IMR-90 (cell line): Measurements from ENCODE around the gene OSBP2. TPM values are rescaled to one million over a fixed set of nuclear protein-coding genes. Genes with fewer than 3 reads are reported as not detected.

Source experiments
- ATAC-seq: fragments of 200-7000 bp; cut with Tn5 transposase; 2 replicates; pipeline ENCODE4 v1.9.1; 2020; ENCODE audit warnings: low read depth, mild to moderate bottlenecking, moderate library complexity
- BruUV-seq: library from RNA; stranded (reverse); fragments of 400-500 nt; replicated peaks from 2 replicates; lab custom pipeline; 2021; lab: Mats Ljungman, UMichigan
- CTCF ChIA-PET: fragments of 300-600 bp; formaldehyde crosslinking; extraction: SDS; loops from one replicate; lab custom pipeline; 2021; ENCODE audit warnings: antibody characterized with exemption; lab: Yijun Ruan, JAX
- POLR2A ChIA-PET: fragments of 300-600 bp; sonication (Branson Sonifier 250); formaldehyde crosslinking; loops from one replicate; lab custom pipeline; 2022; ENCODE audit warnings: antibody characterized with exemption; ENCODE audit not compliant: unreplicated experiment; lab: Charles Lee
- DNase-seq: peaks from one replicate; pipeline ENCODE4 v3.0.0; 2013
- H2AFZ ChIP-seq: replicated peaks from 2 replicates; pipeline ENCODE3; 2013; ENCODE audit warnings: low read length, mild to moderate bottlenecking; ENCODE audit not compliant: poor library complexity
- H2AK5ac ChIP-seq: 2 replicates; pipeline ENCODE4 v1.6.1; 2013; ENCODE audit warnings: low read depth, low read length, inconsistent platforms
- H2AK9ac ChIP-seq: replicated peaks from 2 replicates; pipeline ENCODE3; 2013; ENCODE audit warnings: mild to moderate bottlenecking, low read depth, low read length, moderate library complexity; ENCODE audit not compliant: poor library complexity
- H2BK120ac ChIP-seq: 2 replicates; pipeline ENCODE4 v1.6.1; 2013; ENCODE audit warnings: low read depth, low read length, inconsistent platforms
- H2BK15ac ChIP-seq: 3 replicates; pipeline ENCODE4 v1.6.1; 2013; ENCODE audit warnings: low read depth, low read length, inconsistent platforms
- H2BK20ac ChIP-seq: 2 replicates; pipeline ENCODE4 v1.6.1; 2013; ENCODE audit warnings: low read depth, mild to moderate bottlenecking, inconsistent platforms, low read length, moderate library complexity
- H2BK5ac ChIP-seq: 2 replicates; pipeline ENCODE4 v1.6.1; 2013; ENCODE audit warnings: mild to moderate bottlenecking, low read depth, low read length, inconsistent platforms; ENCODE audit not compliant: poor library complexity, severe bottlenecking
- H3K14ac ChIP-seq: replicated peaks from 2 replicates; pipeline ENCODE4 v1.6.1; 2013; ENCODE audit warnings: low read depth, low read length, inconsistent platforms
- H3K18ac ChIP-seq: 2 replicates; pipeline ENCODE4 v1.6.1; 2013; ENCODE audit warnings: low read depth, low read length, control low read depth
- H3K23ac ChIP-seq: 2 replicates; pipeline ENCODE4 v1.6.1; 2013; ENCODE audit warnings: low read depth, low read length, inconsistent platforms
- H3K27ac ChIP-seq: 2 replicates; pipeline ENCODE4 v1.5.1; 2013; ENCODE audit warnings: mild to moderate bottlenecking, control low read depth, low read length; ENCODE audit not compliant: insufficient read depth
- H3K27me3 ChIP-seq: 2 replicates; pipeline ENCODE4 v1.6.1; 2013; ENCODE audit warnings: low read length; ENCODE audit not compliant: control insufficient read depth, insufficient read depth
- H3K36me3 ChIP-seq: 2 replicates; pipeline ENCODE4 v1.6.1; 2013; ENCODE audit warnings: low read length, mixed read lengths; ENCODE audit not compliant: control insufficient read depth, insufficient read depth
- H3K4ac ChIP-seq: 2 replicates; pipeline ENCODE4 v1.6.1; 2013; ENCODE audit warnings: low read depth, low read length, inconsistent platforms
- H3K4me1 ChIP-seq: 2 replicates; pipeline ENCODE4 v1.6.1; 2013; ENCODE audit warnings: low read length, mixed read lengths; ENCODE audit not compliant: control insufficient read depth, insufficient read depth
- H3K4me2 ChIP-seq: 2 replicates; pipeline ENCODE4 v1.6.1; 2013; ENCODE audit warnings: low read depth, mild to moderate bottlenecking, control low read depth, low read length, moderate library complexity
- H3K4me3 ChIP-seq: 2 replicates; pipeline ENCODE4 v1.5.1; 2013; ENCODE audit warnings: low read depth, mild to moderate bottlenecking, control low read depth, low read length, moderate library complexity; ENCODE audit not compliant: insufficient read depth
- H3K56ac ChIP-seq: 2 replicates; pipeline ENCODE4 v1.6.1; 2013; ENCODE audit warnings: low read length, inconsistent platforms; ENCODE audit not compliant: insufficient read depth; ENCODE audit errors: extremely low read depth
- H3K79me1 ChIP-seq, 2 experiments: 2 replicates each; pipeline ENCODE4 v1.6.1; 2013; ENCODE audit warnings: low read length in 2 of 2, inconsistent platforms in 1 of 2, low read depth in 1 of 2
- H3K9ac ChIP-seq: 2 replicates; pipeline ENCODE4 v1.6.1; 2013; ENCODE audit warnings: low read depth, low read length, control low read depth
- H3K9me1 ChIP-seq: 2 replicates; pipeline ENCODE4 v1.6.1; 2013; ENCODE audit warnings: low read length, inconsistent platforms; ENCODE audit not compliant: insufficient read depth
- H3K9me3 ChIP-seq: 2 replicates; pipeline ENCODE4 v1.6.1; 2013; ENCODE audit warnings: low read length; ENCODE audit not compliant: control insufficient read depth, insufficient read depth
- H4K20me1 ChIP-seq: 2 replicates; pipeline ENCODE4 v1.6.1; 2013; ENCODE audit warnings: low read length, inconsistent platforms; ENCODE audit not compliant: insufficient read depth
- H4K5ac ChIP-seq: 2 replicates; pipeline ENCODE4 v1.6.1; 2013; ENCODE audit warnings: mild to moderate bottlenecking, low read depth, low read length, control low read depth
- H4K8ac ChIP-seq, 2 experiments: 2 replicates each; pipeline ENCODE4 v1.6.1; 2013; ENCODE audit warnings: low read depth in 2 of 2, low read length in 2 of 2, control low read depth in 1 of 2, inconsistent platforms in 1 of 2
- H4K91ac ChIP-seq: 2 replicates; pipeline ENCODE4 v1.6.1; 2013; ENCODE audit warnings: low read depth, low read length, inconsistent platforms; ENCODE audit not compliant: insufficient read depth
- BHLHE40 ChIP-seq: fragments of 150-350 bp; IDR thresholded peaks from 2 replicates; pipeline ENCODE4 v1.6.1; 2016; ENCODE audit warnings: mild to moderate bottlenecking, low read depth, low read length
- CEBPB ChIP-seq: IDR thresholded peaks from 2 replicates; pipeline ENCODE4 v1.6.1; 2012; ENCODE audit warnings: low read depth, low read length, improper control_type of control experiment
- FOS ChIP-seq: fragments of 150-350 bp; IDR thresholded peaks from 2 replicates; pipeline ENCODE4 v1.6.1; 2016; ENCODE audit warnings: low read depth, low read length
- MAZ ChIP-seq: IDR thresholded peaks from 2 replicates; pipeline ENCODE4 v1.6.1; 2012; ENCODE audit warnings: low read depth, mild to moderate bottlenecking, low read length, improper control_type of control experiment, moderate library complexity, borderline replicate concordance
- MXI1 ChIP-seq: IDR thresholded peaks from 2 replicates; pipeline ENCODE4 v1.6.1; 2012; ENCODE audit warnings: low read depth, mild to moderate bottlenecking, low read length, moderate library complexity, borderline replicate concordance
- NFE2L2 ChIP-seq: fragments of 150-350 bp; IDR thresholded peaks from 2 replicates; pipeline ENCODE4 v1.6.1; 2016; ENCODE audit warnings: low read depth, mild to moderate bottlenecking, low read length
- POLR2A ChIP-seq: IDR thresholded peaks from 2 replicates; pipeline ENCODE4 v1.6.1; 2012; ENCODE audit warnings: mild to moderate bottlenecking, low read depth, low read length
- RAD21 ChIP-seq: IDR thresholded peaks from 2 replicates; pipeline ENCODE4 v1.6.1; 2012; ENCODE audit warnings: low read length, improper control_type of control experiment
- RCOR1 ChIP-seq: IDR thresholded peaks from 2 replicates; pipeline ENCODE4 v1.6.1; 2012; ENCODE audit warnings: mild to moderate bottlenecking, low read length, improper control_type of control experiment; ENCODE audit not compliant: insufficient replicate concordance
- RFX5 ChIP-seq: IDR thresholded peaks from 2 replicates; pipeline ENCODE4 v1.8.0; 2012; ENCODE audit warnings: low read depth, mild to moderate bottlenecking, low read length, moderate library complexity
- SMC3 ChIP-seq: fragments of 150-350 bp; IDR thresholded peaks from 2 replicates; pipeline ENCODE4 v1.6.1; 2016; ENCODE audit warnings: low read depth, mild to moderate bottlenecking, antibody characterized with exemption, low read length, moderate library complexity
- WGBS, 2 experiments: methylation state at CpG; one replicate each; pipeline versions ENCODE4 v1.1.5 to v1.1.7; 2013; ENCODE audit warnings: missing lambda C conversion rate in 2 of 2; ENCODE audit not compliant: insufficient read length in 1 of 2; ENCODE audit errors: extremely low coverage in 2 of 2; 5-methylcytosine and 5-hydroxymethylcytosine counted together
- dilution Hi-C: fragments of 300-500 bp; cut with HindIII; formaldehyde crosslinking; loops from one replicate; pipeline ENCODE4 v1.14.3; 2018; ENCODE audit warnings: low sequenced_read_pairs; ENCODE audit not compliant: unreplicated experiment
- in situ Hi-C: fragments of 300-500 bp; cut with MboI; formaldehyde crosslinking; loops from 3 replicates; pipeline ENCODE4 v1.14.3; 2019; ENCODE audit warnings: low sequenced_read_pairs, inconsistent platforms, mixed read lengths
- intact Hi-C: fragments of 100-400 bp; cut with micrococcal nuclease; formaldehyde crosslinking; loops from 2 replicates; pipeline ENCODE4 v1.10.0; 2022
- polyA plus RNA-seq, 3 experiments: library from polyadenylated mRNA; depleted of rRNA; stranded (reverse); fragments of >200 nt; gene quantifications; 2 replicates each; pipeline ENCODE4 v1.2.3, GENCODE V29; 2012; ENCODE audit warnings: low replicate concordance in 1 of 3
- total RNA-seq: library from RNA; depleted of rRNA; stranded (reverse); fragments of >200 nt; gene quantifications from 2 replicates; pipeline ENCODE4 v1.2.3, GENCODE V29; 2012
- TF ChIP-seq, protein P1 (sequence below): fragments of 150-350 bp; IDR thresholded peaks from 2 replicates; pipeline ENCODE4 v1.6.1; 2016; ENCODE audit warnings: low read depth, mild to moderate bottlenecking, low read length, moderate library complexity, borderline replicate concordance
- TF ChIP-seq, protein P2 (sequence below): fragments of 150-350 bp; IDR thresholded peaks from 2 replicates; pipeline ENCODE4 v1.6.1; 2017; ENCODE audit warnings: mild to moderate bottlenecking, antibody characterized with exemption, low read length, low read depth

OSBP2 gene
- total and polyA plus RNA-seq, 2 of the 4 experiments (the other 2 are of a cell fraction) = 1.8 to 2.2 TPM

DNA sequence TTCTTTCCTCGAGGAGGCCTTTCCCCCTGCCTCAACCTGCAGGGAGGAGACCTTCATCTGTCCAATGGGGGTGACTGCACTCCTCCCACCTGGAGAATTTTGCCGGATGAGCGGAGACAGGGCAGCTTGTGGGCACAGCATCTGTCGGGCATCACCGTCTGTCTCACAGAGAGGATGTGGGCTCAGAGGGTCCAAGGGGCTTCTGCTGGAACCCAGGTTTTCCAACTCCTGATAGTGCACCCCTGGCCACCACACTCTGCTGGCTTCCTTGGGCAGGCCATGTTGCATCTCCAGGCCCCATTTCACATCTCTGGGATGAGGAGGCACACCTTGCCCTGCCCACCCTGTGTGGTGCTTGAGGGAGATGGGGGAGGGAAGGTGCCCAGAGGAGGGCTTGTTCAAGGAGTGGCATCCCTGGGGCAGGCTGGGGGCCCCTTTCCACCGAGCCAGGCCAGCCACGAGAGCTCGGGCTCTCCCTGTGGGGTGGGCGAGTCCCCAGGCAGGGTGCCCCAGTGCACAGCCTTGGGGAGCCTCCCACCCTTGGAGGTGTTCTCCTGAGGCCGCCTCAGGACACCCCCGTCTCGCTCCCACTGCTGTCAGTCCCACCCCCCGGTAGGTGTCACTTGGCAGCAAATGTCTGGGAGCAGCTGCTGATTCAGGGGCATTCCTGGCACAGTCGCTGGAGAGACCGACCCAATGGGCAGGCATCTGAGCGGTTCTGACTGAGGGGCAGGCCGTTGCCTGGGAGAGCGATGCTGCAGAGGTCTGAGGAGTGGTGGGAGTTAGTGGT is 189.7 kb downstream of the OSBP2 start:
- Histone ChIP-seq H3K4me2 (no peak overlapping the region), H3K9ac (no peak overlapping the region), H3K79me1 (no peaks in the 10 kb centered on the region), H2AK9ac (no peak overlapping the region), H3K27me3 (no peaks in the 10 kb centered on the region; the same call in 1 of the 2 replicates), H3K23ac (no peak overlapping the region), H3K9me1 (no peaks in the 10 kb centered on the region), H3K56ac (no peak overlapping the region), H2BK120ac (no peak overlapping the region), H3K9me3 (no peaks in the 10 kb centered on the region), H3K18ac (no peak overlapping the region), H4K8ac (no peak overlapping the region), H2BK15ac (no peak overlapping the region), H2AK5ac (no peak overlapping the region), H4K91ac (no peak overlapping the region), H4K5ac (no peak overlapping the region), H3K27ac (no peak overlapping the region), H3K36me3 (no peaks in the 10 kb centered on the region), H3K4me3 (no peak overlapping the region), H2BK20ac (no peak overlapping the region), H3K14ac (no peak overlapping the region), H4K20me1 (no peaks in the 10 kb centered on the region), H2AFZ (no peak overlapping the region), H3K4ac (no peak overlapping the region), H2BK5ac (no peak overlapping the region), H3K4me1 (no peaks in the 10 kb centered on the region; the same call in 1 of the 2 replicates)
- dilution Hi-C loops = no loop called here
- ATAC-seq (no peak), DNase-seq (no peak)
- no peak for TF ChIP-seq RCOR1
- TF ChIP-seq FOS = no peak
- no peak for TF ChIP-seq NFE2L2
- TF ChIP-seq, protein P1, sequence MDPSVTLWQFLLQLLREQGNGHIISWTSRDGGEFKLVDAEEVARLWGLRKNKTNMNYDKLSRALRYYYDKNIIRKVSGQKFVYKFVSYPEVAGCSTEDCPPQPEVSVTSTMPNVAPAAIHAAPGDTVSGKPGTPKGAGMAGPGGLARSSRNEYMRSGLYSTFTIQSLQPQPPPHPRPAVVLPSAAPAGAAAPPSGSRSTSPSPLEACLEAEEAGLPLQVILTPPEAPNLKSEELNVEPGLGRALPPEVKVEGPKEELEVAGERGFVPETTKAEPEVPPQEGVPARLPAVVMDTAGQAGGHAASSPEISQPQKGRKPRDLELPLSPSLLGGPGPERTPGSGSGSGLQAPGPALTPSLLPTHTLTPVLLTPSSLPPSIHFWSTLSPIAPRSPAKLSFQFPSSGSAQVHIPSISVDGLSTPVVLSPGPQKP = no peak
- TF ChIP-seq, protein P2, sequence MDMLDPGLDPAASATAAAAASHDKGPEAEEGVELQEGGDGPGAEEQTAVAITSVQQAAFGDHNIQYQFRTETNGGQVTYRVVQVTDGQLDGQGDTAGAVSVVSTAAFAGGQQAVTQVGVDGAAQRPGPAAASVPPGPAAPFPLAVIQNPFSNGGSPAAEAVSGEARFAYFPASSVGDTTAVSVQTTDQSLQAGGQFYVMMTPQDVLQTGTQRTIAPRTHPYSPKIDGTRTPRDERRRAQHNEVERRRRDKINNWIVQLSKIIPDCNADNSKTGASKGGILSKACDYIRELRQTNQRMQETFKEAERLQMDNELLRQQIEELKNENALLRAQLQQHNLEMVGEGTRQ = no peak
- TF ChIP-seq RAD21 = no peak
- TF ChIP-seq CEBPB = no peak
- no peak for TF ChIP-seq MXI1
- TF ChIP-seq BHLHE40 = no peak
- TF ChIP-seq MAZ = no peak
- no peak for TF ChIP-seq RFX5
- no peak for TF ChIP-seq POLR2A
- TF ChIP-seq SMC3 = no peak
- intact Hi-C loops = no loop called here
- ChIA-PET POLR2A (no interaction called here), CTCF (no interaction called here)
- 81% methylated on average over 13 of the region's 18 CpGs; no CpG with 5 or more reads in 1 of the 2 experiments for WGBS, 2 experiments
- in situ Hi-C loops = no loop called here
- BruUV-seq = no TSS peak
